IPS-18c (cell line): ENCODE data around the gene AGBL4.

Experiments
- H3K4me3 ChIP-seq: 2 replicates; pipeline ENCODE4 v1.7.0; 2013; ENCODE audit warnings: low read depth, mild to moderate bottlenecking, low read length, moderate library complexity; ENCODE audit not compliant: insufficient read depth
- H3K9me3 ChIP-seq: one replicate; pipeline ENCODE4 v1.6.1; 2013; ENCODE audit warnings: mild to moderate bottlenecking, low read length, moderate library complexity; ENCODE audit not compliant: control insufficient read depth, insufficient read depth

AGBL4 gene

GRCh38 chr1:48649880-48650279 is 1373.9 kb downstream of the AGBL4 start:
- Histone ChIP-seq H3K9me3 (peaks cover 3% of the 10 kb centered on the region), H3K4me3 (no peak overlapping the region)

- Histone ChIP-seq H3K4me3 (no peak overlapping the region), H3K9me3 (no peaks in the 10 kb centered on the region)
Measured at GRCh38 chr1:48645883-48646282, 1377.9 kb downstream of the AGBL4 start.

- Histone ChIP-seq H3K9me3 (no peaks in the 10 kb centered on the region), H3K4me3 (no peak overlapping the region)
Measured at GRCh38 chr1:48644905-48645605, 1378.7 kb downstream of the AGBL4 start.

DNA sequence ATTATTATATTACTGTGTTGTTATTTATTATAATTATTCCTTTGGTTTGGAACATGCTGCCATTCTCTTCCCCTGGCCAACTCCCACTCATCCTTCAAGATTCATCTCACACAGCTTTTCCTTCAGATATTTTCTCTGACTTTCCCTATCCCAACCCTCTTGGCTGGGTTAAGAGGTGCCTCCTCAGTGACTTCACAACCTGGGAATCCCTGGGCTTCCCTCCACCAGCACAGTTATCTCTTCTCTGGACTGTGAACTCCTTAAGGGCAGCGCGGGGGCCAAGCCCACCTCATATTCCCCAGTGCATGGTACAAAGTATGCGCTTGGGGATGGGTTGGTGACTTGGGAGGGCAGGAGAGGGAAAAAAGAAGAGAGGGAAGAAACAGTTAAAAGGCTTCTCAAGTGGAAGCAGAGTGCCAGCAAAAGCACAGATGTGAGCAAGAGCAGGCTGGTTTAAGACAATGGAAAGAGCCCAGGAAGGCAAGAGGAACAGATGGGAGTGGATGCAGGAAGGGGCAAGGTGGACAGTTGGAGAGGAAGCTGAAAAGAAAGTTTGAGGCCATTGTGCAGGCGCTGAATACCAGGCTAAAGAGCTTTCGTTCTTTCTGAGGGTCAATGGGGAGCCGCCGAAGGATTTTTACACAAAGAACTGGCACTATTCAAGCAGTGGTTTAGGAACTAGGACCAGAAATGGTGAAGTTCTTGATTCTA is 1379.4 kb downstream of the AGBL4 start:
- Histone ChIP-seq H3K9me3 (no peaks in the 10 kb centered on the region), H3K4me3 (no peak overlapping the region)

DNA sequence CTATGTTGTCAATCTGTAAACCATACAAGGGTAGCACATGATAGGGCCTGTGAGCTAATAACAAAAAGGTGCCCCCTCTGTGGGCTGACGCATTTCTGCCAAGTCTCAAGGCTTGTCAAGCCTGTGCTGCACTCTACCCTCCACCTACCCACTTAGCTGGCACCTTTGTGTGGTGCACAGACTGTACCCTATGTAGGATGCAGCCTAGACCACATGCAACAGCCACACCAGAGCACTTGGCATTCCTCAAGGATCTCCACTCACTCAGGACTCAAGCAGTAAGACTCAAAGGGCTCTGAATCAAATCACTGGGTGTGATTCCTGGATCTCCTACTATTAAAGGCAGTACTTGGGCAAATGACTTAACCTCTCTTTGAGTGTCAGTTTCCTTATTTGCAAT is 1380.6 kb downstream of the AGBL4 start:
- Histone ChIP-seq H3K4me3 (no peak overlapping the region), H3K9me3 (no peaks in the 10 kb centered on the region)

- no peak overlapping the region for H3K4me3 ChIP-seq
- no peaks in the 10 kb centered on the region for H3K9me3 ChIP-seq
Measured at GRCh38 chr1:48640836-48641492, 1382.8 kb downstream of the AGBL4 start.

DNA sequence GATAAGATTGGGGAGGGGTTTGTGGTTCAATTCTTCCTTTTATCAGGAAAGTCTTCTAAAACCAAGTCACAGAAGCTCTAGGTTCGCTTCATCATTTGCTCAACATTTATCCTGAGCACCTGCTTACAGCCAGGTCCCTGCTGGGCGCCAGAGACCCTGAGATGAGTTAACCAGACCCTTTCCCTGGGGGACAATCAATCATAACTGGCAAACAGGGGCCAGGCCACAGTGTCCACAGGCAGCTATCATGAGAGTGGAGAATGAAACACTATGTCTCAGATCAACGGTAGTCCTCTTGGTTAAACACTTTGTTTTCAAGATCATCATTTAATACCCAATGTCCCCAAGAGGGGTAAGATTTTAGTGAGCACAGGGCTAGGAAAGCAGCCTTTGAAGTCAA is 1393.9 kb downstream of the AGBL4 start:
- H3K9me3 ChIP-seq: peaks cover 2% of the 10 kb centered on the region
- H3K4me3 ChIP-seq: no peak overlapping the region

DNA sequence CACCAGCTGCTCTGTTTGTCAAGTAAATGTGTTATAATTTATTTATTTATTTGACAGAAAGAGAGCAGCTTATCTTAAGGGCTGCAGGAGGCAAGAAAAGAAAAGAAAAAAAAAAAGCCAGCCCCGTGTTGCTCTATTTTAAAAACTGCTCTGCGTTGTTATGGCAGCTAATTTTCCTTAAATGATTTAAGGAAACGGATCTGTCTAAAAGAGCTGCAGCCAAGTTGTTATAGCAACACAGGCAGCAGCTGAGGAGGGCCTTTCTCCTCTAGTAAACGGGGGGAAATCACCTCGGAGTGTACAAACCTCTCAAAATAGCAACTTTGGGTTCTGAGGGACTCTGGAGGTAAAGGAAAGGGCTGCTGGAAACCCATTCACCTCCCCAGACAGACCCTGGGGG is 1396.3 kb downstream of the AGBL4 start:
- Histone ChIP-seq H3K9me3 (no peaks in the 10 kb centered on the region), H3K4me3 (no peak overlapping the region)

DNA sequence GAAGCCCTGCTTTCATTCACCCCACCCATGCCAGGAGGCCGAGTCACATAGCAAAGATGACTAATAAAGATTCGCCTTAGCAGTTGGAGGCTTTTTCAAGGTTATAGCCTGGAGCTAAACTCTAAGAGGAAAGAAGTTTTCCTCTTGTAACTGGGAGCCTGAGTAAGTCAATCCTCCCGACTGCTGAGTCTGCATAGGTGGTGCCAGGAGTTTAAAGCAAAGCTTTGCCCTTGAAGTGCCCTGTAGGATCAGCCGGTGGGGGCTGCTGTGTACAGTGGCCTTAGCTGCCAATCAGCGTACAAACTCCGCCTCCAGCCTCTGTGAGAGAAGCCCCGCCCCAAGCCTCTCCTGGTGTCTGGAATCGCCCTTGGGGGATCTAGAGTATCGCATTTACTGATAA is 1404.2 kb downstream of the AGBL4 start:
- Histone ChIP-seq H3K9me3 (no peaks in the 10 kb centered on the region), H3K4me3 (no peak overlapping the region)

- Histone ChIP-seq H3K9me3 (no peaks in the 10 kb centered on the region), H3K4me3 (no peak overlapping the region)
Measured at GRCh38 chr1:48617252-48617651, 1406.5 kb downstream of the AGBL4 start.

- H3K4me3 ChIP-seq: no peak overlapping the region
Measured at GRCh38 chr1:48616710-48617109, 1407.0 kb downstream of the AGBL4 start.

DNA sequence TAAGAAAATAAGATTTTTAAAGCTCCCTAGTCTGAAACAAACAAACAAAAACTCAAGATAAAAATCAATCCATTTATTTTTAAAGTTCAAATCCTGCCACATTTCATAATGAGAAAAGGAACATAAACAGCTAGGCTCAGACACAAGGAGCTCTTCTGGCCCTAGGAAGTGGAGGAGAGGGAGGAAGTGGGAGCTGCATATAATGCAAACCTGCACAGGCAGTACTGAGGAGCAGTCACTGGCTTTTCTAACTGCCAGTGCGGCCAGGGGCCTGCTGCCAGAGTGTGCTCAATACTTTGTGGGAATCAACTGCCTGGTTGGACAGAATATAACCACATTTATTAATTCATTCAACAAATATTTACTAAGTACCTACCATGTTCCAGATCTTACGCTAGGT is 1411.9 kb downstream of the AGBL4 start:
- H3K9me3 ChIP-seq: no peaks in the 10 kb centered on the region
- H3K4me3 ChIP-seq: no peak overlapping the region

More at GRCh38 chr1:48616710-48617109, 1407.0 kb downstream of the AGBL4 start:
- no peaks in the 10 kb centered on the region for H3K9me3 ChIP-seq

- H3K9me3 ChIP-seq: no peaks in the 10 kb centered on the region
Measured at GRCh38 chr1:48610628-48611542, 1412.9 kb downstream of the AGBL4 start.

GRCh38 chr1:48608882-48609281 is 1414.9 kb downstream of the AGBL4 start:
- H3K4me3 ChIP-seq: no peak overlapping the region
- H3K9me3 ChIP-seq: no peaks in the 10 kb centered on the region

More at GRCh38 chr1:48610628-48611542, 1412.9 kb downstream of the AGBL4 start:
- H3K4me3 ChIP-seq: no peak overlapping the region

- no peak overlapping the region for H3K4me3 ChIP-seq
- no peaks in the 10 kb centered on the region for H3K9me3 ChIP-seq
Measured at GRCh38 chr1:48603222-48603621, 1420.5 kb downstream of the AGBL4 start.

GRCh38 chr1:48602349-48602748 is 1421.4 kb downstream of the AGBL4 start:
- H3K4me3 ChIP-seq: no peak overlapping the region
- H3K9me3 ChIP-seq: no peaks in the 10 kb centered on the region

- H3K4me3 ChIP-seq: no peak overlapping the region
- no peaks in the 10 kb centered on the region for H3K9me3 ChIP-seq
Measured at GRCh38 chr1:48600182-48600581, 1423.6 kb downstream of the AGBL4 start.
